HG03108 (cell line): Measurements from ENCODE around the gene PRKCZ.

ENCODE experiments used
- ATAC-seq: cut with Tn5 transposase; IDR thresholded peaks from one replicate; pipeline ENCODE4 v1.9.1; 2021; ENCODE audit warnings: moderate library complexity; ENCODE audit not compliant: unreplicated experiment

PRKCZ gene

DNA sequence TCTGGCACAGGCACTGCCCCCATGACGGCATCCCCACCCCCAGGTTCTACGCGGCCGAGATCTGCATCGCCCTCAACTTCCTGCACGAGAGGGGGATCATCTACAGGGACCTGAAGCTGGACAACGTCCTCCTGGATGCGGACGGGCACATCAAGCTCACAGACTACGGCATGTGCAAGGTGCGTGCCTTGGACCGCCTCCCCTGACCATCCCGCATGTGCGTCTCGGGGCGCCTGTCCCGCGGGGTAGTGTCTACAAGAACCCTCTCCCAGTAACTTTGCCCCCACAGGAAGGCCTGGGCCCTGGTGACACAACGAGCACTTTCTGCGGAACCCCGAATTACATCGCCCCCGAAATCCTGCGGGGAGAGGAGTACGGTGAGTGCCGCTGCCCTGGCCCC is 121.8 kb downstream of the PRKCZ start:
- no peak for ATAC-seq

DNA sequence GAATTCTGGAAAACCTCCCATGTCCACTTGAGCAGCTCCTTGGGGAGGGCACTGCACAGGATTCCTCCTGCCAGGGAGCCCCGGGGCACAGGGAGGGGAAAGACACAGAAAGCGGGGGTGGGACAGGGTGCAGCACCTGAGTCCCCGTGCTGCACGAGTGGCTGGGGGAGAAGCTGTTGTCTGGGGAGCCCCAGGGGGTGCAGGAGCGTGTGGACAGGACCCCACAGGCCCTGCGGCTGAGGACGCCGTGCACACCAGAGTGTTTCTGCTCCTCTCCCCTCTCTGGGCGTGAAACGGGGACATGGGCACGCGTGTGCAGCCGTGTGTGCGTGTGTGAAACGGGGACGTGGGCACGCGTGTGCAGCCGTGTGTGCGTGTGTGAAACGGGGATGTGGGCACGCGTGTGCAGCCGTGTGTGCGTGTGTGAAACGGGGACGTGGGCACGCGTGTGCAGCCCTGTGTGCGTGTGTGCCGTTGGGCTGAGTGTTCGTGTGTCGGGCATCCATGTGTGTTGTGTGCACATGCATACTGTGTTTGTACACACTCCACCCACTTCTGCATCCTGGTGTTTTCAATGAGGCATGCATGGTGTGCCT is 122.4 kb downstream of the PRKCZ start:
- no peak for ATAC-seq

DNA sequence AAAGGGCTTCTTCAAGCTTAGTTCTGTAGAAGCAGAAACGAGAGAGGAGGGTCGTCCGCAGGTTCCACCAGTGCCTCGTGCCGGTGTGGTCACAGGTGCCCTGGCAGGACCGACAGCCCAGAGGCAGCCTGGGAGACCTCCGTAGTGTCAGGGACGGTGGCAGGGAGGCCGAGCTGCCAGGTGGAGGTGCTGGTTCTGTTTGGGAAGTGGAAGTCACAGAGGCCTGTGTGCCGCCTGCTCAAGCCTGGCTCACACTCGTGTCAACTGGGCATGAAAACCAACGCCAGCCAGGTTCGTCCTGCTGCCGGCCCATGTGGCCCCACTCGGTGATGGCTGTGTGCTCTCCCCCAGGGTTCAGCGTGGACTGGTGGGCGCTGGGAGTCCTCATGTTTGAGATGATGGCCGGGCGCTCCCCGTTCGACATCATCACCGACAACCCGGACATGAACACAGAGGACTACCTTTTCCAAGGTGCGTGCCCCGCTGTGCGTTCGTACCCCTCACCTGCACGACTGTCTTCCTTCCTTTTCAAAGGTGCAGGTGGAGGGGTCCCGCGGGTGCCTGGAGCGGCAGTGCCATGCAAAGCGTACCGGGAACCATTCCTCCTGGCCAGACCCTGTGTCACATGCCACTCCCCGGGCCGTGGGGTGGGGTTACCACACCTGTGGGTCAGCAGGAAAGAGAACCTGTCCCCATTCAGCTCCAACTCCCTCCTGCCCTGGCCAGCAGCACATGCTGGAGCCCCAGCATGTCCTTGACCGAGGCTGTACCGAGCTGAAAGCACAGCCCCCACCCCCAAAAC is 123.5 kb downstream of the PRKCZ start:
- ATAC-seq = no peak

GRCh38 chr1:2174348-2175054 is 124.3 kb downstream of the PRKCZ start:
- ATAC-seq = no peak

DNA sequence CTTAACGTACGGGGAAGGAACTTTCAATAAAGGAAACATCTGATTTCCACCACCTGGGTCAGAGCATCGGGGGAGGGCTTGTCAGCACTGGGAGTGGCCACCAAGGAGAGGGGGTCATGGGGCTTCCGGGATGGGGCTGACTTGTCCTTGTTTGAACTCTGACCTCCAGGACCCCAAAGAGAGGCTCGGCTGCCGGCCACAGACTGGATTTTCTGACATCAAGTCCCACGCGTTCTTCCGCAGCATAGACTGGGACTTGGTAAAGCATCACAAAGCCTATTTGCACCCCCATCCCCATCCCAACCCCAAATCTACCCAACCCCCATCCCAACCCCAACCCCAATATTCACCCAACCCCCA is 124.8 kb downstream of the PRKCZ start:
- no peak for ATAC-seq

- ATAC-seq = no peak
Observed at GRCh38 chr1:2175681-2176454, 125.7 kb downstream of the PRKCZ start.

GRCh38 chr1:2176615-2177014 is 126.4 kb downstream of the PRKCZ start:
- no peak for ATAC-seq

DNA sequence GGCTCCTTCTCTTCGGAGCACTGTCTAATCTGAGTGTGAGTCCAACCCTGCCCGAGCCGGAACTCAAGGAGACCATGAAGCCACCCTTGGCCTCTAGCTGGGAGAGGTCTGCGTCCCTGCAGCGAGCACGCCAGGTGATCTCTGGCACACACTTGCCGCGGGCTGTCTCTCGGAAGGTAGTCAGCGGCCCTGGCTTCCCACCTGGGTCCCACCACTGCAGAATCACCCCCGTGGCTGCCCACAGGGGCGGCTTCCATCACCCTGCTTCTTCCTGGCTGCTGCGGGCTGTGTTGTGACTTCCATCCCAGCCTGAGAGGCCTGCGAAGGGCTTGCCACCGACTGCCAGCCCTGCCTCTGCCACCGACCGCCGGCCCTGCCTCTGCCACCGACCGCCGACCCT is 127.3 kb downstream of the PRKCZ start:
- ATAC-seq = no peak

- ATAC-seq = no peak
Observed at GRCh38 chr1:2177946-2178538, 127.8 kb downstream of the PRKCZ start.

GRCh38 chr1:2178875-2179274 is 128.7 kb downstream of the PRKCZ start:
- ATAC-seq = no peak

- no peak for ATAC-seq
Observed at GRCh38 chr1:2179283-2180013, 129.2 kb downstream of the PRKCZ start.

DNA sequence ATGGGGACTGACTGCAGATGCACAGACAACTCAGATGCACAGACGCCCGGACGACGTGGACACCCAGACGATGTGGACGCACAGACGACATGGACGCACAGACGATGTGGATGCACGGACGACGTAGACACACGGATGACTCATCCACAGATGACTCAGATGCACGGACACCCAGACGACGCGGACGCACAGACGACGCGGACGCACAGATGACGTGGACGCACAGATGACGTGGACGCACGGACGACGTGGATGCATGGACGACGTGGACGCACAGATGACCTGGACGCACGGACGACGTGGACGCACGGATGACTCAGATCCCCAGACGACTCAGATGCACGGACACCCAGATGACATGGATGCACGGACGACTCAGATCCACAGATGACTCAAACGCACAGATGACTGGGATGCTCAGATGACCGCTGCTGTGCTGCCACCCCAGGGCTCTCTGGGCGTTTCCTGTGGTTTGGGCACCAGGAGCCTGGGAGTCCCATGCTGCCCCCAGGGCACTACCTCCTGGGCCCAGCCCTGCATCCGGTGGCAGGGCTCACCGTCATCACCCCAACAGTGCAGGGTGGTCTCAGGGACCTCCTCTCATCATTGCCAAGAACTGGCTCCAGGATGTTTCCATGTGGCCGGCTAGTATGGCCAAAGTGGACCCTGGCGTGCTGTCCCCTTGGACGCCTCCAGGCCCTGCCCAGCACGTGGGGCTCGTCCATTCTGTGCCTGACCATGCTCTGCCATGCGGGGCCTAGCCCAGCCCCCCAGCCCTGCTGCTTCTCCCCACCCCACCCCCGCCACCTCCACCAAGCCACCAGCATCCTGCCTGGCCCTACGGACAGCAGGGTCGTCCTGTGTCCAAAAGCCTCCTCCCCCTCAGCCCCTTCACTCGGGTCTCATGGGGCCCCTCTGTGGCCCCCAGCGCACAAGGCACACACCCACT is 130.4 kb downstream of the PRKCZ start:
- no peak for ATAC-seq

DNA sequence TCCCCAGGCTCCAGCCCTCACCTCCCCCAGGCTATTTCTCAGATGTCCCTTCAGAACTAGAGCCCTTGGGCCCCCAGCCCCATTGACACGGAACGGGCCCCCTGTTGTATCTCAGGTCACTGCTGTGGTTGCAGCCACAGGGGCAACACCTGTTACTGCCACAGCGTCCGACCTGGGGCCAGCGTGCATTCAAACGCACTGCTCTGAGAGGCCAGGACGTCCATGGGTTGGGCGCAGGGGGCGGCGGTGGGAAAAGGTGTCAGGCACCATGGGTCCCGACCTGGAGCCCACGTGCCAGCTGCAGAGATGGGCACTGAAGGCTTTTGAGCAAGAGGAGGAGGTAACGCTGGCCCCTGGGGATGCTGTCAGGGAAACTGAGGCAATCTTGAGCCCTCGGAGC is 131.1 kb downstream of the PRKCZ start:
- ATAC-seq = no peak

DNA sequence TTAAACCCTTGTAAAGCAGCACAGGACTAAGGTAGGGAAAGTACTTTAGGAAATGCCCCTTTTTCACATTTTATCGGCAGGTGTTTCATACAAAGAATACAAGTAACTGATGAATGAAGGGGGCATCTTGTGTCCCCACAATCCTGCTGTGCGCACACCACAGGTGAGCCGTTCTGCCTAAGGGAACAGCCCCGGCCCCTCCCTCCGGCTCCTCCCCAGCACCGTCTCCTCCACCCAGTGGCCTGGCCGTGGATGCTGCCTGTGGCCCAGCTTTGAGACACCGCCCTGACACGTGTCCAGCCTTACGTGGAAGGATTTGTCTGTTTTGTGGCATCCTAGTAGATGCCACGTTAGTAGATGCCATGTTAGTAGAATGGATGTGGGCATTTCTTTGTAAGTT is 131.5 kb downstream of the PRKCZ start:
- ATAC-seq = no peak

- ATAC-seq = no peak
Observed at GRCh38 chr1:2182376-2182775, 132.2 kb downstream of the PRKCZ start.

DNA sequence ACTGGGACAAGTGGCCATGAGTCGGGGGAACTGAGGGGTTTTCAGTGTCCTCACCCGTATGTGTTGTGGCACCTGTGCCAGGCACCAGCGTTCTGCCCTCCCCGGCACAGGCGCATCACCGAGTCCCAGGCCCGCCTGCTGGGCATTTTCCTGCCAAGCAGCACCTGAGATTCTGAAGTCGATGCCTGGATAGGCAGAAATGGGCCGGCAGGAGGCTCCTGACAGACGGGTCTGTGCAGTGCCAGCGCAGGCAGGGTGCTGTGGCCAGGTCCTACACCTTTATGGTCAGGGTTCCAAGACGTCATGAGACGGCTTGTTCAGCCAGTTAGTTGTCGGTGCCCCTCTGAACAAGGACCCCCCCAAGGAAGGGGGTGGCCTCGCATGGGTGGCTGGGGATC is 133.7 kb downstream of the PRKCZ start:
- no peak for ATAC-seq

DNA sequence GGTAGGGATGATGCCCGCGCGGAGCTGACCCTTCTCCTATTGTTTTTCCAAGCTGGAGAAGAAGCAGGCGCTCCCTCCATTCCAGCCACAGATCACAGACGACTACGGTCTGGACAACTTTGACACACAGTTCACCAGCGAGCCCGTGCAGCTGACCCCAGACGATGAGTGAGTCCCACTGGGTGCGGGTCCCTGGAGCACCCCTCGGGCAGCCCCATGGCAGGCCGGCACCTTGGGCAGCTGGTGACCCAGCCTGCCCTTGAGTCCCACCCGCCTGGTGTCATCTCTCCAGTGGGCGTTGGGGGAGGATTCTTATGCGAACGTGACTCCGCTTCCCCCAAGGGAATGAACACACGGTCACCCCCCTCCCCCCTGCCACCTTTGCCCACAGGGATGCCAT is 134.3 kb downstream of the PRKCZ start:
- no peak for ATAC-seq

- ATAC-seq = no peak
Observed at GRCh38 chr1:2184934-2185333, 134.7 kb downstream of the PRKCZ start.
